Measurements from ENCODE around the gene CGB3.
A peak's percentile ranks its signal among the peaks of the same experiment; 100 is the strongest.

CGB3 gene

DNA sequence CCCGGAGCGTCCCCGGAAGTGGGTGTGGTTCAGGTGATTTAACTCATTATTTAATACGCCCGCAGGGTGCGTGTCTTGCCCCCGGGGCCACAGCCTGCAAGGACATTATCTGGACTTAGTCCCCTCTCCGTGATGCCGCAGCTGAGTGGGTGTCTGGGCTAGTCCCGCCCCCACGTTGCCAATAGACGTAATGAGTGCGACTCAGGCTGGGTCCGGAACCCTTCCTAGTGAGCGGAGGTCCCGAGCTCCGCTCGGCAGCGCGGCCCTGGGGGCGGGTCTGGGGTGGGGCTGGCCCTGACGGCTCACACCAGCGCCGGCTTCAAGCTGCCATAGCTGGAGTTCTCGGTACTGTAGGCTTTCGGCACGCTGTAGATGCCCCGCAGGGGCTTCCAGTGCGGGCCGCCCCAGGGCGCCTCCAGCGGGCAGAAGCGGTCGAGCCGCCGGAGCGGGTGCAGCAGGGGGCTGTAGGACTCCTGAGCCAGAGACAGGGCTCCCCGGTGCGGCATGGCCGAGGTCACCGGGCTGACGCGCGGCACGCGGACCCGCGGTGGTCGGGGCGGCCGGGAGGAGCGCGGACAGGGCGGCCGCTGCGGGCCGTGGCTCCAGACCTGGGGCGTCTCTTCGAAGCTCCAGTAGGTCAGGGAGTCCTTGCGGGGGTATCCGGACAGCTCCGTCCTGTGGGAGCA is 6.3 kb downstream of the CGB3 start:
- TF ChIP-seq, protein P1, sequence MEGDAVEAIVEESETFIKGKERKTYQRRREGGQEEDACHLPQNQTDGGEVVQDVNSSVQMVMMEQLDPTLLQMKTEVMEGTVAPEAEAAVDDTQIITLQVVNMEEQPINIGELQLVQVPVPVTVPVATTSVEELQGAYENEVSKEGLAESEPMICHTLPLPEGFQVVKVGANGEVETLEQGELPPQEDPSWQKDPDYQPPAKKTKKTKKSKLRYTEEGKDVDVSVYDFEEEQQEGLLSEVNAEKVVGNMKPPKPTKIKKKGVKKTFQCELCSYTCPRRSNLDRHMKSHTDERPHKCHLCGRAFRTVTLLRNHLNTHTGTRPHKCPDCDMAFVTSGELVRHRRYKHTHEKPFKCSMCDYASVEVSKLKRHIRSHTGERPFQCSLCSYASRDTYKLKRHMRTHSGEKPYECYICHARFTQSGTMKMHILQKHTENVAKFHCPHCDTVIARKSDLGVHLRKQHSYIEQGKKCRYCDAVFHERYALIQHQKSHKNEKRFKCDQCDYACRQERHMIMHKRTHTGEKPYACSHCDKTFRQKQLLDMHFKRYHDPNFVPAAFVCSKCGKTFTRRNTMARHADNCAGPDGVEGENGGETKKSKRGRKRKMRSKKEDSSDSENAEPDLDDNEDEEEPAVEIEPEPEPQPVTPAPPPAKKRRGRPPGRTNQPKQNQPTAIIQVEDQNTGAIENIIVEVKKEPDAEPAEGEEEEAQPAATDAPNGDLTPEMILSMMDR (IDR thresholded peaks at IDR 0.05): peak; percentile 80
- TF ChIP-seq ZFX (IDR thresholded peaks at IDR 0.05; ENCODE audit: borderline replicate concordance): no peak

DNA sequence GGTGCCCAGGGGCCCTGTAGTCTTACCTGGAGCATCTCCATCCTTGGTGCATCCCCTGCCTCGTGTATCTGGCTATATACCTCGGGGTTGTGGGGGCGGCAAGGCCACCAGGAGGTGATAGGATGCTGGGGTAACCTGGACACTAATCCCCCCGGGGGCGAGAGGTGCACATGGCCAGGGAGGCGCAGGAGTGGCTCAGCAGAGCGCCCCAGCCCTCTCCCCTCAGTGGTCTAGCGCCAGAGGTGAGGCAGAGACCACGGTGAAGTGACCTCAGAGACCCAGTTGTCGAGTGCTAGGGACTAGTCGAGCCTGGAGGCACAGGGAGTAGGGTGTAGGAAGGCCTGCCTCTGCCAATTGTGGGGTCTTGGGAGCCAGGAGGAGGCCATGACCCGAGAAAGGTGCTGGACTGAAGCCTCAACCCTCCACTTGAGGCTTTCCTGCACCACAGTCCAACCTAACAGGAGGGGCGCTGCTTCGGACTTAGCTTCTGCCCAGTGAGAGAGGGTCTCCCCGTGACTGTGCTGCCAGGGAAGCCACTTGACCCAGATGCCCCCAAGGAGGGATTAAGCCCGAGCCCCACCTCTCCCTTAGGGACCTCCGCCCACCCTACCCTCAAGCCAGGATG is 7.0 kb downstream of the CGB3 start, which contains the start of gene LHB:
Gene LHB, minus strand, starts transcription at position 51 of the 625 bp plus-strand sequence. Its CDS starts 10 bp downstream, at position 41.
- TF ChIP-seq, protein P1 (IDR thresholded peaks at IDR 0.05): no peak
- TF ChIP-seq ZFX (IDR thresholded peaks at IDR 0.05; ENCODE audit: borderline replicate concordance): no peak
- H3K27ac ChIP-seq: peak within 1 kb of the TSS; percentile 87

More for the DNA sequence above, 6.3 kb downstream of the CGB3 start:
- peak overlapping the region; percentile 87 for H3K27ac ChIP-seq

DNA sequence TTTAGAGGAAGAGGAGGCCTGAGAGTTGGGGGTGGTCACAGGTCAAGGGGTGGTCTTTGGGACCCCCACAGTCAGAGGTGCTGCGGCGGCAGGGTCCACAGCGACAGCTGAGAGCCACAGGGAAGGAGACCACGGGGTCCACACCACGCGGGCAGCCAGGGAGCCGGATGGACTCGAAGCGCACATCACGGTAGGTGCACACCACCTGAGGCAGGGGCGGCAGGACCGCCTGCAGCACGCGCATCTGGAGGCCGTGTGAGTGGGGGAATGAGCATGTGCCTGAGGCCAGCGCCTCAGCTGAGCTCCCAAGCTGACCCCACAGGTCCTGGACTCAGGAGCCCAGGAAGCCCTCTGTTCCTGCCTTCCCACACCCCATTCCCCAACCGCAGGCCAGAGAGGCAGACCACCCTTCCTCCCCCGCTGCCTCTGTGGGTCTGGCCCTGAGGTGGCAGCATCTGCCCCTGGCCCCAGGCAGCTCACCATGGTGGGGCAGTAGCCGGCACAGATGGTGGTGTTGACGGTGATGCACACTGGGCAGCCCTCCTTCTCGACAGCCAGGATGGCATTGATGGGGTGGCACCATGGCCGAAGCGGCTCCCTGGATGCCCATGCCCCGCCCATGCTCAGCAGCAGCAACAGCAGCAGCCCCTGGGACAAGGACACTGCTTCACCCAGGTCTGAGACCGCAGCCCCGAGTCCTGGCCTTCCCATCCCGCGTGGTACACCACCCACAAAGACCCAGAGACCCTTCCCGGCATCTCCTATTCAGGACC is 7.9 kb downstream of the CGB3 start:
- TF ChIP-seq, protein P1 (IDR thresholded peaks at IDR 0.05): no peak
- no peak for TF ChIP-seq ZFX (IDR thresholded peaks at IDR 0.05; ENCODE audit: borderline replicate concordance)

DNA sequence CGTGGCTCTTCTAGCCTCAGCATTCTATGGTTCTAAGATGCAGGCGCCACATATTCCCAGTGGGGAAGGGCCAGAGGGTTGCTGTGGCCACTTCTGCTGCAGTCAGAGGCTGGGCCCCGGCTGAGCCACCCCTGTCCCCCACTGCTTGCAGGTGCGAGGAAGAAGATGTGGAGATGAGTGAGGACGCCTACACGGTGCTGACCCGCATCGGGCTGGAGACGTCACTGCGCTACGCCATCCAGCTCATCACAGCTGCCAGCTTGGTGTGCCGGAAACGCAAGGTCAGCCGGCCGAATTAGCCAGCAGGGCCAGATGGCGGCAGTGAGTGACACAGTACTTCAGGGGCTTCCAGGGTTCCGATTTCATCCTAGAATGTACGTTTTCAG is 9.3 kb downstream of the CGB3 start:
- TF ChIP-seq, protein P1 (IDR thresholded peaks at IDR 0.05): no peak
- no peak for TF ChIP-seq ZFX (IDR thresholded peaks at IDR 0.05; ENCODE audit: borderline replicate concordance)
- no peak overlapping the region for H3K27ac ChIP-seq

More for the DNA sequence above, 7.9 kb downstream of the CGB3 start:
- no peak overlapping the region for H3K27ac ChIP-seq

DNA sequence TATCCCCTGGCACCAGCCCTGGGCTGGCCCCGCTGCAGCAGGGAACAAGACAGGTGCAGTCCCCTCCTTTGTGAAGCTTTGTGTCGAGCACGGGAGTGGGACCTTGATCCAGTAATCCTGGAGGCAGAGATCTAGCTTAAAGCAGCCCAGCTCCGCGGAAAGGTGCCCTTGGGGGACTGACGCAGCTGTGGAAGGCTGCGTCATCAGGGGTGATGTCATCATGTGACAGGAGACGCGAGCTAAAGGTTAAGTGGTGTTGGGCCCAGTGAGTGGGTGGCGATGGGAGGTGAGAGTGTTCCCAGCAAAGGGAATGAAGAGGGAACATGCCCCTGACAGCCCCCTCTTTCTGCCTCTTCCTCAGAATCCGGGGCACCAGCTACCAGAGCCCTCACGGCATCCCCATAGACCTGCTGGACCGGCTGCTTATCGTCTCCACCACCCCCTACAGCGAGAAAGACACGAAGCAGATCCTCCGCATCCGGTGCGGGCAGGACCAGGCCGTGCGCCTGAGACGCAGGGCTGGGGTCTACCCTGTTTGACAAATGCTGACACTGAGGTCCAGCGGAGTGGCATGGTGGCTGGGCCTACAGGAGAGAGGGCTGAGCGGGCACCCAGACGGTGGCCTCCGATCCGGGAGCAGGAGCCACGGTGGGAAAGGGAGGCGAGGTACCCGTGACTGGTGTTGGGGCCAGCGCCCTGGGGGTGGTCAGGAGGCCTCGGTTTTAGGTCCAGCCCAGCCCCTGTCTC is 9.8 kb downstream of the CGB3 start:
- no peak overlapping the region for H3K27ac ChIP-seq
- TF ChIP-seq, protein P1 (IDR thresholded peaks at IDR 0.05): no peak
- no peak for TF ChIP-seq ZFX (IDR thresholded peaks at IDR 0.05; ENCODE audit: borderline replicate concordance)

DNA sequence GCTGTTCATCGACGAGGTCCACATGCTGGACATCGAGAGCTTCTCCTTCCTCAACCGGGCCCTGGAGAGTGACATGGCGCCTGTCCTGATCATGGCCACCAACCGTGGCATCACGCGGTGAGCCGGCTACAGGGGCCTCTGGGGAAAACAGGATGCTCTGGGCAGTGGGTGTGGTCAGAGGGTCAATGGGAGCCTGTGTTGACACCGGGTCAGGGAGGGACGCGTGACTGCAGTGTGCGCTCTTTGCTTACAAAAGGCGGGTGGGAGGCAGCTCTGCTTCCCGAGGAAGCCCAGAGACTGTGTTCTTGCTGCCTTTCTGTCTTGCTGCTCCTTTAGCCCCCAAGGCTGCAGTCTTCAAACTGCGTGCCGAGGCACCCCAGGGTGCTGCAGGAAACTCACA is 12.9 kb downstream of the CGB3 start:
- TF ChIP-seq, protein P1 (IDR thresholded peaks at IDR 0.05): no peak
- TF ChIP-seq ZFX (IDR thresholded peaks at IDR 0.05; ENCODE audit: borderline replicate concordance): no peak
- H3K27ac ChIP-seq: no peak overlapping the region
